Progenitor cell of endocrine pancreas (in vitro differentiated cells): ENCODE results near the gene DGCR2. TPM values are rescaled to one million over a fixed set of nuclear protein-coding genes. Genes with fewer than 3 reads are reported as not detected.

ENCODE experiments used
- DNase-seq: peaks from one replicate; pipeline ENCODE4 v3.0.0; 2021; ENCODE audit warnings: low spot score; ENCODE audit not compliant: unreplicated experiment
- H3K27ac Mint-ChIP-seq: 2 replicates; pipeline ENCODE4 v1.8.0; 2021; ENCODE audit warnings: mild to moderate bottlenecking, moderate library complexity, mixed read lengths
- H3K27me3 Mint-ChIP-seq: 2 replicates; pipeline ENCODE4 v1.8.0; 2021; ENCODE audit warnings: mixed read lengths
- H3K36me3 Mint-ChIP-seq: 2 replicates; pipeline ENCODE4 v1.8.0; 2022; ENCODE audit warnings: mixed read lengths; ENCODE audit not compliant: insufficient read depth
- H3K4me1 Mint-ChIP-seq: 2 replicates; pipeline ENCODE4 v1.8.0; 2021; ENCODE audit warnings: low read depth, mixed read lengths
- H3K4me3 Mint-ChIP-seq: 2 replicates; pipeline ENCODE4 v1.8.0; 2021; ENCODE audit warnings: low read depth, mild to moderate bottlenecking, moderate library complexity, mixed read lengths
- H3K9me3 Mint-ChIP-seq: 2 replicates; pipeline ENCODE4 v1.8.0; 2021; ENCODE audit warnings: low read depth, mixed read lengths
- total RNA-seq: library from RNA; stranded (reverse); gene quantifications from 2 replicates; pipeline ENCODE4 v1.2.1, GENCODE V29; 2021
- TF ChIP-seq, protein P1 (sequence below): fragments of 200-600 bp; sonication (generic); IDR thresholded peaks from one replicate; pipeline ENCODE4 v1.5.0; 2021; ENCODE audit warnings: antibody characterized with exemption, mild to moderate bottlenecking; ENCODE audit not compliant: unreplicated experiment

The DGCR2 gene
- total RNA-seq, 1 donor from 2014 or later: 89.1 TPM

DNA sequence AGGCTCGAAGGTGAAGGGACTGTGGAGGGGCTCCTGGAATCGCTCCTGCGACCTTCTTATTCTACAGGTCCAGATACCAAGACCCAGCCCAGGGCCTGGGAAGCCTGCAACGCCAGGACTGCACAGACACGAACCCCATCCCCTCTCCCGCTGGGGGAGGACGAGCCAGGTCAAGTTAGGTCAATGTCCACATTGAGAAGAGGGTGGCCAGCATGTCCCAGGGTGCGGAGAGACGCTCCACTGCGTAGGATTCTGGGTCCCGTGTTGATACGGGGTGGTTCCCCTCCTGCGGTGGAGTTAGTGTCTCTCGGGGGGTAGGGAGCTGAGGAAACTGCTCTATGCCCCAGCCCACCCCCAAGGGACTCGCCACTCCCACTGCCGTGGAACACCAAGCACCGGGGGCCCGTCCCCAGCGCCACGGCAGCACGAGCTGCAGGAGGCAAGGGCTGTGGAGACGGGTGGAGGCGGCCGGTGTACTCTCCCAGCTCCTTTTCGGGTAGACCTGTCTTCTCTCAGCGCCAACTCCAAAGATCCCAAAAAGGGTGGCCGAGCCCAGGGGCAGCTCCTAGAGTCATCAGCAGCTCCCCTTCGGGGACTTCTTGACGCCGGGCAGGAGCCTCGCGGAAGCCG lies 26.3 kb upstream of the DGCR2 start:
- peaks cover 59% of the 10 kb centered on the region for H3K27me3 Mint-ChIP-seq
- peaks cover 9% of the 10 kb centered on the region for H3K4me1 Mint-ChIP-seq

DNA sequence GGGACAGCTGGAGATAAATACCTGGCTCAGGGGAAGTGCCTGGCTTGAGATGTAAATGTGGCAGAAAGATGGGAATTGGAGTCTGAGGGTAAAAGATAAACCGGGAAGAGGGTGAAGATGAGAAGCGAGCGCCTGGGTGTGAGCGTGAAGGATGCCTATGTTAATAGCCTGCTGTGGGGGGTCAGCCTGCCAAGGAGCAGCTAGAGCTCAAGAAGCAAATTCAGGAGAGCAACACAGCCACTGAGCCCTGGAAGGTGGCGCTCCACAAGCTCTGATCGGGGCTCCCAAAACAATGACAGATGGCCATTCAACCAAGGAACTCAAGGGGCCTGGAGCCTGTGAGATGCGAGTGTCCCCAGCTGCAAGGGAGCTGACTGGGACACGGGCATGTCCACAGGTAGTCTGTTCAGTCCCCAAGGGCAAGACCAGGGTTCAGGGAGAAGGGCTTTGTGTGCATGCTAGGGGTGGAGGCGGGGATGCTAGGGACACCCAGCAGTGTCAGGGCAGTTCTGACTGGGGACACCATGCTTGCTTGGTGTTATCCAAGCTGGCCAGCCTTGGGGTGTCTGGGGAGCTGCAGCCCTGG lies 25.1 kb upstream of the DGCR2 start:
- TF ChIP-seq, protein P1, sequence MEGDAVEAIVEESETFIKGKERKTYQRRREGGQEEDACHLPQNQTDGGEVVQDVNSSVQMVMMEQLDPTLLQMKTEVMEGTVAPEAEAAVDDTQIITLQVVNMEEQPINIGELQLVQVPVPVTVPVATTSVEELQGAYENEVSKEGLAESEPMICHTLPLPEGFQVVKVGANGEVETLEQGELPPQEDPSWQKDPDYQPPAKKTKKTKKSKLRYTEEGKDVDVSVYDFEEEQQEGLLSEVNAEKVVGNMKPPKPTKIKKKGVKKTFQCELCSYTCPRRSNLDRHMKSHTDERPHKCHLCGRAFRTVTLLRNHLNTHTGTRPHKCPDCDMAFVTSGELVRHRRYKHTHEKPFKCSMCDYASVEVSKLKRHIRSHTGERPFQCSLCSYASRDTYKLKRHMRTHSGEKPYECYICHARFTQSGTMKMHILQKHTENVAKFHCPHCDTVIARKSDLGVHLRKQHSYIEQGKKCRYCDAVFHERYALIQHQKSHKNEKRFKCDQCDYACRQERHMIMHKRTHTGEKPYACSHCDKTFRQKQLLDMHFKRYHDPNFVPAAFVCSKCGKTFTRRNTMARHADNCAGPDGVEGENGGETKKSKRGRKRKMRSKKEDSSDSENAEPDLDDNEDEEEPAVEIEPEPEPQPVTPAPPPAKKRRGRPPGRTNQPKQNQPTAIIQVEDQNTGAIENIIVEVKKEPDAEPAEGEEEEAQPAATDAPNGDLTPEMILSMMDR: no peak
- no peaks in the 10 kb centered on the region for H3K9me3 Mint-ChIP-seq
- no peak overlapping the region for H3K27ac Mint-ChIP-seq
- H3K36me3 Mint-ChIP-seq: no peaks in the 10 kb centered on the region
- H3K4me1 Mint-ChIP-seq: peaks cover 12% of the 10 kb centered on the region
- DNase-seq: no peak
- H3K27me3 Mint-ChIP-seq: peaks cover 49% of the 10 kb centered on the region
- H3K4me3 Mint-ChIP-seq: no peak overlapping the region

More for the DNA sequence above, 26.3 kb upstream of the DGCR2 start:
- no peak overlapping the region for H3K4me3 Mint-ChIP-seq
- H3K27ac Mint-ChIP-seq: no peak overlapping the region
- no peaks in the 10 kb centered on the region for H3K9me3 Mint-ChIP-seq
- DNase-seq: no peak
- no peaks in the 10 kb centered on the region for H3K36me3 Mint-ChIP-seq
- TF ChIP-seq, protein P1: no peak

DNA sequence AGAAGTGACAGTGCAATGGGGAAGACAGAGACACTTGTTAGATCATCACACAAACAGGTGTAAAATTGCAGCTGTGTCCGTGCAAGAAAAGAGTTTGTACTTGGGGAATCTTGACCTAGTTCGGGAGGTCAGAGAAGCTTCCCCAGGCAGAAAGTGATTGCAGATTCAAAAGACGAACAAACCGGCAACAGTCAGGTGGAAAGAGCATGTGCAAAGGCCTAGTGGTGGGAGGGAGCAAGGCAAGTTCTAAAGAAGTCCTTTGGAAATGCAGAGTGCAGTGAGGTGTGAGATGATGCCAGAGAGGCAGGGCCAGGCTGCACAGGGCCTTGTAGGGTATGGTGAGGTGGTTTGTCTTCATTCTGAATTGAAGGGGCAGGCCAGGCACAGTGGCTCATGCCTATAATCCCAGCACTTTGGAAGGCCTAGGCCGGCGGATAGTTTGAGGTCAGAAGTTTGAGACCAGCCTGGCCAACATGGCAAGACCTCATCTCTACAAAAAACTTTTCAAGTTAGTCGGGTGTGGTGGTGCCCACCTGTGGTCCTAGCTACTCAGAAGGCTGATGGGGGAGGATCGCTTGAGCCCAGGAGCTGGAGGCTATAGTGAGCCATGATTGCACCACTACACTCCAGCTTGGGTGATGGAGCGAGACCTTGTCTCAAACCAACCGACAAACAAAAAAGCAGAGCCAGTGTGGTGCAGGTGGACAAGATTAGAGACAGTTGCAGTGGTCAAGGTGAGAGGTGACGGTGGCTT lies 24.2 kb upstream of the DGCR2 start:
- Mint-ChIP-seq H3K27ac (no peak overlapping the region), H3K4me3 (no peak overlapping the region), H3K9me3 (no peaks in the 10 kb centered on the region), H3K27me3 (peaks cover 41% of the 10 kb centered on the region), H3K36me3 (no peaks in the 10 kb centered on the region), H3K4me1 (peaks cover 12% of the 10 kb centered on the region)
- DNase-seq: no peak
- TF ChIP-seq, protein P1: no peak

DNA sequence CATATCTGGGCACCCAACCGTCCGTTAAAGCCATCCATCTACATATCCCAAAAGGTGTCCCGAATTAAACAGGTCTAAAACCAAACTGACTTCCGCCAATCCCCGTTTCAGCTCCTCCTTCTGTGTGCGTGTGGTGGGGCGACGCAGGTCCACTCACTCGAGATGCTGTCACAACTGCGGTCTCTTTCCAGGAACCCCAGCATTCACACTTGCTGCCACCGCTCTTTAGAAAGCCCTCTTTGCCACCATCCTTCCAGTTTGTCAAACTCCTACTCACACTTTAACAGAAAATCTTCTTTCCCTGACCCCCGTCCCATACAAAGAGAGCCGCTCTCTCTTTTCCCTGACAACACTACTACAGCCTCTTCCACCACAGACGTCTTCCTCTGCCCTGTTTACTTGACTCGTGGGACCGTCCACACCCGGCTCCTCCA lies 21.8 kb upstream of the DGCR2 start:
- TF ChIP-seq, protein P1: no peak
- Mint-ChIP-seq H3K27ac (peak overlapping the region; percentile 95), H3K9me3 (no peaks in the 10 kb centered on the region), H3K27me3 (peaks cover 30% of the 10 kb centered on the region), H3K4me3 (peak overlapping the region; percentile 94), H3K36me3 (peaks cover 1% of the 10 kb centered on the region), H3K4me1 (peaks cover 12% of the 10 kb centered on the region)
- DNase-seq: no peak

DNA sequence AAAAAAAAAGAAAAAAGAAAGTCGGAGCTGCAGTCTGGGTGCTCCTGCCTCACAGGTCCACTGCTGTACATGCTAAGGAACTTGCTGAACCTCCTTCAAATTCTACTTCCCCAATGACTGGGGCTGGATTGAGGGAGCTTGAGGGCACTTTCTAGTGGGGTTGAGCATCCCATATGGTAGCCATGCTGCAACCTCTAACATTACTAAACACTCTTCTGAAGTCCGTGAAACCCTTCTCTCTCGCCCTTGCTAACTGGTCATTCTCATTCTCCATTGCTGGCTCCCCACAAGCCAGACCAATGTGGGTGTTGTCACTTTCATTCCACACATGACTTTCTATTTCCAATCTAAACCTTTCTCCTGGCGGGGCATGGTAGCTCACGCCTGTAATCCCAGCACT lies 21.0 kb upstream of the DGCR2 start:
- peaks cover 1% of the 10 kb centered on the region for H3K36me3 Mint-ChIP-seq
- H3K27me3 Mint-ChIP-seq: peaks cover 27% of the 10 kb centered on the region
- H3K4me3 Mint-ChIP-seq: peak overlapping the region; percentile 94
- no peak for DNase-seq
- H3K4me1 Mint-ChIP-seq: peaks cover 12% of the 10 kb centered on the region
- H3K27ac Mint-ChIP-seq: no peak overlapping the region
- TF ChIP-seq, protein P1: no peak
- H3K9me3 Mint-ChIP-seq: no peaks in the 10 kb centered on the region
